Ammon's horn (tissue), 1 donor: ENCODE results near the gene KCTD12.
A peak's percentile ranks its signal among the peaks of the same experiment; 100 is the strongest.

Source experiments
- DNase-seq: peaks from one replicate; pipeline ENCODE4 v3.0.0-alpha.2; 2016; ENCODE audit warnings: low spot score

Gene KCTD12

DNA sequence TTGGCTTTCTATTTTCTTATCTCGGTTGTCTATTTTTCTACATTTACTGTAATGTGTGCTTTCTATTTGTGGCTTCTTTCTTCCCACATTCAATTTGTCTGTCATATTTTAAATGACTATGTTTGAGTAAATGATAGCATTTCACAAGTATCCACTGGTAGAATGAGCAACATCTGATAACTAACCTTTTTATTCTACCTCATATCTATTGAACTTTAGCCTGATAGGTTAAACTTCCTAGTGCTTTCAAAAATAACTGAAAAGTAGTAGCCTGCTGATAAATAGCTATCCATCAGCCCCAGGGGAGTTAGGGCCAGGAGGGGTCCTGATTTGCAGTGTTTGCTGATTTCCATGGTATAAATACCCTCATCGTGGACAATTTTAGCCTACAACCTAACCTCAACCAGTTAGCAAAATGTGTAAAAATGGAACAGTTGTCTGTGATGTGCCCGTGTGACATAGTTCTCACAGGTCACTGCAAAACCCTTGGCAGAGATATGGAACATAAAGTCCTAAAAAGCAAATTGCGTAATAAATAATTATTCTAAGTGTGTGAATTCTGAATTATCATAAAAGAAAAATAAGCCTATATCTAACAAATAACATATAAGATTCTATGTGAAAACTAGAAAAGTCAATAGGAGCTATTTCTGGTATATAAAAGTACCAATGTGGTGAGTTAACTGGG is 32.1 kb downstream of the KCTD12 start:
- DNase-seq, result no peak

DNA sequence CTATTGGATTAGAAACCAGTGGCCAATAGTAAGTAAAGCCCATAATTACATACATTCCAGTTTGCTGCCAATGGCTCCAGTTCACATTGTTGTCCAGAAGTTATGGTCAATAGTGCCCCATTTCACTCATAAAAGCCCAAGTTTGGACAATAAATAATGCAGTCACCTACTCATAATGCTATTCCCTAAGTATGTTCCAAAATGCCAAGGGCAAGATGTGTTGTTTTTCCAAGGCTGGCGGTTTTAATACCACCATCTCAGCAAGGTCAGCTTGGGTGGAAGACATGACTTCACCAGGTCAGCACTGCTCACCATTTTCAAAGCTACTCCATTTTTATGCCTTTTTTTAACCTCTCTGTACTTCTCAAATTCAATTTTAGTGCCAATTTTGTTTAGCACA is 32.7 kb downstream of the KCTD12 start:
- no peak for DNase-seq

DNA sequence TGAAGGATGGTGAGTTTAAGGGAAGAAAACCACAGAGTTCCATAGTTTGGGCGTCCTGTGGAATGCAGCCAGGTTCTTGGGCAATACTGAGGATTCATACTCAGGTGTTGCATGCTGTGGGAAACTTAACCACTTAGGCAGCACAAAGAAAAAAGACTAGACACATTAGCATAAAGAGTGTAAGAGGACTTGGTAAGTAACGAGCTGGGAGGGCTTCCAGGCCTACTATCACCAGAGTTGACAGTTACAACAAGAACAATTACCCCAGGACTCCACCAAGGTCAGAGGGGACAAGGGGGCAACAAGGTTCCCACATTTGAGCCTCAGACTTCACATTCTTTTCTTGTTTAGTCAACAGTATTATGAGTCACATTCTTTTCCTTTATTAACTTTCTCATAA is 33.2 kb downstream of the KCTD12 start:
- no peak for DNase-seq

- no peak for DNase-seq
Observed at GRCh38 chr13:76851961-76852360, 34.2 kb downstream of the KCTD12 start.

GRCh38 chr13:76849493-76849892 is 36.7 kb downstream of the KCTD12 start:
- DNase-seq, result no peak

- no peak for DNase-seq
Observed at GRCh38 chr13:76848596-76848995, 37.6 kb downstream of the KCTD12 start.

GRCh38 chr13:76846363-76846762 is 39.8 kb downstream of the KCTD12 start:
- DNase-seq, result no peak

- no peak for DNase-seq
Observed at GRCh38 chr13:76845865-76846264, 40.3 kb downstream of the KCTD12 start.

DNA sequence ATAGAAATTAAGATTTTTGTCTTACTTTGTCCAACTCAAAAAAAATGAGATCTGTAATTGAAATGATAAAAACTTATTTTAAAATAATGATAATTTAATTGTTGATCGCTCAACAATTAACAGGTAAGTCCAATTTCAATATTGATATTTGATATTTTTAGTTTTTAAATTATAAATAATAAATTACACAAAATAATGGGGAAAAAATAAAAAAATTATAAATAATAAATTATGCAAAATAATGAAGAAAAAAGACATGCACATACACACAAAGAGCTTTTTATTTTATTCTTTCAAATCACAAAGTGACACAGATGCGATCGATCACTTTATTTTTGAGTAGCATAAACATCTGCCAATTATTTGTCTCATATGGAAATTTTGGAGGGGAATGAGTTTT is 40.8 kb downstream of the KCTD12 start:
- no peak for DNase-seq

DNA sequence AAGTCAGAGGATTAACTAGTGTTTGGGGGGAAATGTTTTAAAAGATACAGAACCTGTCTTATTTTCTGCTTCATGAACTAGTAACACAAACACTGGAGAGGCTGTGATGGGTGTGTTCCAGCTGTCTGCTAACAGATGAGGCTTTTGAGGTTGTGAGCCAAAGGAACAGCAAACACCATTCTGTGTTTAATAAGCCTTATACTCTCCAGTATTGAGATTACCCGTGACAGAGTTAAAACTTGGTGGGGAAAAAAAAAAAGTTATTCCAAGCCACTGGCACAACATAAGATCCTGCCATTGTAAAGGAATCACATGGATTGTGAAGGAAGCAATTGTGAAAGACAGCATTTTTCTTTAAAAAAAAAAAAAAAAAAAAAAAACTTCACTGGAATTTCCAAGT is 48.4 kb downstream of the KCTD12 start:
- DNase-seq, result no peak

DNA sequence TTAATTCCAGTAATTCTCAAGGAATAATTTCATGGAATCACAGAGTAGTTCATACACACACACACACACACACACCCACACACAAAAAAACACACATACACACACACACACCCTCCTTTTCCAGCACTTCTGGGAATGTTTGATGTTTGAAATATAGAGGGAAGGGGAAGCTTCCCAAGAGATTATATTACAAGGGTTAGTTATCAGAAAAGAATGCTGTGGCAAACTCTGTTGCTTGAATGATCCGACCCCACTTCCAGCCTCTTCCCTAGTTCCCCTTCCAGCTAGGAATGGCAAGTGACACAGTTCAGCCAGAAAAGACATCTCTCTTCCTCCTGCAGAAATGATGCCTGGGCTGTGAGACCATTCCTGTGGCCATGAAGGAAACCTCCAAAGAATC is 49.9 kb downstream of the KCTD12 start:
- no peak for DNase-seq

GRCh38 chr13:76833441-76833954 is 52.7 kb downstream of the KCTD12 start:
- no peak for DNase-seq

DNA sequence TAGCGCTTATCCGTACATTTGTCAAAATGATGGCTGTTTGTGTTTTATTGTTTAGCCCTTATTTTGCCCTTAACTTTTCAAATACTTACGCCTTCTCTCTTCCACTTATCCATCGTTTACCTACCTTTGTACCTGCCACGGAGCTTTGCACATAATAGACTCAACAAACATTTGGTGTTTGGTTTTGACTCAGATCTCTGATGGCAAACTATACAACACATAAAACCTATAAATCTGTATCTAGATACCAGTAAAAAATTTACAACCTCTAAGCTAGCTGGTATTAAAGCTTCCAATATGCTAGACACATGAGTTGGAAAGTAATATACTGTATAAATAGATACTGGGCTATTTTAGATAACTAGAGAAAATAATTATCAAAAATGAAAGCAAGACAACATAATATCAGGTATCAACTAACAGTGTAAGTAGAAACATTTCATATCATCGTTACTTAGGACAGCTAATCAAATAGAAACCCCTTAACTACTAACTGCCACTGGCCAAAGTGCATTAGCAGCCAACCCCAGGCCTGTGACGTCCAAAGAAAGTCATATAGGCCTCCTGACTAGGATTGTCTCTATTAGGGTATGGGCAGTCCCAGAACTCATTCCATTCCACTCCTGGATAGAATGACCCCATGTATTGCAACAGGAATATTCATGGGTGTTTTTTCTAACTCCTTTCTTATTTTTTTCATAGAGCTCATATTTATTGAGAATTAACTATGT is 53.8 kb downstream of the KCTD12 start:
- DNase-seq, result no peak

DNA sequence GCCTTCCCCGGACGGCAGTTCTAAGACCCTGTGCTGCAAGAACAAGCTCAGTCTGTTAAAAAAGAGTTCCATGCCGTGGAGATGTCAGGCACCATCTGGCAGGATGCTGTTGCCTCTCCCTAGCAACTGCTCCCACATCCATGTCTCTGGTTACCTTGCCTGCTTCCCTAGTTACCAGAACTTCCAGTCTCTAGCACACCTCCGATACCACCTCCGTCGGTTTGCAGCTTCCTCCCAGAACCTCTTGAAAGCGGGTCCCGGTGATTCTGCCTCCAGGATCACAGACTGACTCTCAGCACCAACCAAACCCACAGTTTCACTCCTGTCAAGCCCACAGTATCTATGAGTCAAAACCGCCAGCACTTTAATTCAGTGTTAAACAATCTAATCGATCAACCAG is 55.4 kb downstream of the KCTD12 start:
- peak; percentile 56 for DNase-seq
